GM12878 (cell line): ENCODE results near the gene OS9. TPM values are rescaled to one million over a fixed set of nuclear protein-coding genes. Genes with fewer than 3 reads are reported as not detected.

Experiments used
- CBX3 ChIP-seq: fragments of 200-600 bp; sonication (generic); IDR thresholded peaks from 2 replicates; pipeline ENCODE4 v1.6.1; 2016; ENCODE audit warnings: low read depth, borderline replicate concordance
- CEBPB ChIP-seq, 2 experiments: fragments of 150-350 bp in 1 of 2; IDR thresholded peaks; 2 replicates each; pipeline ENCODE4 v1.6.1; 2012 to 2014; ENCODE audit warnings: low read depth in 2 of 2, low read length in 2 of 2, borderline replicate concordance in 1 of 2, inconsistent platforms in 1 of 2
- CHD2 ChIP-seq: IDR thresholded peaks from 2 replicates; pipeline ENCODE4 v1.6.1; 2011; ENCODE audit warnings: low read depth, low read length, improper control_type of control experiment, borderline replicate concordance
- CREM ChIP-seq: IDR thresholded peaks from 2 replicates; pipeline ENCODE4 v1.6.1; 2014; ENCODE audit warnings: antibody characterized with exemption, low read depth
- HDAC2 ChIP-seq: fragments of 200-600 bp; sonication (generic); IDR thresholded peaks from 2 replicates; pipeline ENCODE4 v1.6.1; 2017
- IRF4 ChIP-seq: IDR thresholded peaks from 2 replicates; pipeline ENCODE4 v1.6.1; 2011; ENCODE audit warnings: low read depth, low read length
- NBN ChIP-seq: fragments of 450-650 bp; IDR thresholded peaks from 2 replicates; pipeline ENCODE4 v1.6.1; 2016
- NFYA ChIP-seq: IDR thresholded peaks from 2 replicates; pipeline ENCODE4 v1.6.1; 2011; ENCODE audit warnings: low read depth, mild to moderate bottlenecking, low read length, improper control_type of control experiment, borderline replicate concordance
- NRF1 ChIP-seq: conservative IDR thresholded peaks from 2 replicates; pipeline ENCODE4 v1.6.1; 2011; ENCODE audit warnings: mild to moderate bottlenecking, low read depth, low read length, improper control_type of control experiment
- RELB ChIP-seq: fragments of 450-650 bp; IDR thresholded peaks from 2 replicates; pipeline ENCODE4 v1.6.1; 2017; ENCODE audit warnings: low read depth, mild to moderate bottlenecking, moderate library complexity
- SMAD5 ChIP-seq: IDR thresholded peaks from 2 replicates; pipeline ENCODE4 v1.6.1; 2016; ENCODE audit warnings: antibody characterized with exemption, low read depth
- TAF1 ChIP-seq: IDR thresholded peaks from 2 replicates; pipeline ENCODE4 v1.6.1; 2011; ENCODE audit warnings: mild to moderate bottlenecking, low read depth, low read length, borderline replicate concordance
- TCF12 ChIP-seq: IDR thresholded peaks from 2 replicates; pipeline ENCODE4 v1.6.1; 2011; ENCODE audit warnings: low read depth, mild to moderate bottlenecking, low read length
- YBX1 ChIP-seq: fragments of 450-650 bp; IDR thresholded peaks from 2 replicates; pipeline ENCODE4 v1.6.1; 2016; ENCODE audit warnings: antibody characterized with exemption
- polyA plus RNA-seq, 11 experiments: library from polyadenylated mRNA; depleted of rRNA in 4 of 11; unstranded in 6 of 11; stranded (reverse) in 5 of 11; fragments of >200 nt; fragmentation: Nextera tagmentation in 4 of 11; fragmentation: Illumina TruSeq in 1 of 11; extraction: Ambion mirVana in 4 of 11; extraction: Trizol in 1 of 11; gene quantifications; 1 replicate in 1 of 11; 2 replicates in 10 of 11; pipeline versions ENCODE4 v1.2.1 to v1.2.3, GENCODE V29; 2011 to 2016; ENCODE audit warnings: inconsistent platforms in 2 of 11, missing spikeins in 2 of 11, low read depth in 1 of 11
- total RNA-seq, 4 experiments: library from RNA; depleted of rRNA in 3 of 4; stranded (reverse); fragments of >200 nt in 3 of 4; fragmentation: Illumina TruSeq in 1 of 4; extraction: Trizol in 1 of 4; gene quantifications; 2 replicates each; pipeline versions ENCODE4 v1.2.1 to v1.2.3, GENCODE V29; 2013 to 2021
- TF ChIP-seq, protein P1 (sequence below): IDR thresholded peaks from 2 replicates; pipeline ENCODE4 v1.6.1; 2011; ENCODE audit warnings: borderline replicate concordance, low read depth, mild to moderate bottlenecking, moderate library complexity, mixed read lengths, low read length; ENCODE audit not compliant: insufficient read depth; ENCODE audit errors: extremely low read length
- TF ChIP-seq, protein P2 (sequence below): fragments of 450-650 bp; formaldehyde crosslinking; IDR thresholded peaks from 2 replicates; pipeline ENCODE4 v1.4.0; 2022; ENCODE audit warnings: mild to moderate bottlenecking, moderate library complexity
- TF ChIP-seq, protein P3 (sequence below), 3 experiments: IDR thresholded peaks in 2 of 3; conservative IDR thresholded peaks in 1 of 3; 2 replicates each; pipeline ENCODE4 v1.5.1; 2011; ENCODE audit warnings: low read depth in 3 of 3, low read length in 3 of 3, mild to moderate bottlenecking in 3 of 3, control low read depth in 2 of 3, moderate library complexity in 2 of 3, inconsistent platforms in 1 of 3, mixed read lengths in 1 of 3; ENCODE audit not compliant: control insufficient read depth in 2 of 3, insufficient read depth in 1 of 3; ENCODE audit errors: extremely low read depth in 1 of 3
- TF ChIP-seq, protein P4 (sequence below): fragments of 450-650 bp; IDR thresholded peaks from 2 replicates; pipeline ENCODE4 v1.6.1; 2016; ENCODE audit warnings: mild to moderate bottlenecking

Gene OS9
- total and polyA plus RNA-seq, 10 of the 15 experiments (the other 5 are each of a cell fraction or from before 2014, with no cell fraction given), result 5.2 to 106 (median 79.1) TPM

DNA sequence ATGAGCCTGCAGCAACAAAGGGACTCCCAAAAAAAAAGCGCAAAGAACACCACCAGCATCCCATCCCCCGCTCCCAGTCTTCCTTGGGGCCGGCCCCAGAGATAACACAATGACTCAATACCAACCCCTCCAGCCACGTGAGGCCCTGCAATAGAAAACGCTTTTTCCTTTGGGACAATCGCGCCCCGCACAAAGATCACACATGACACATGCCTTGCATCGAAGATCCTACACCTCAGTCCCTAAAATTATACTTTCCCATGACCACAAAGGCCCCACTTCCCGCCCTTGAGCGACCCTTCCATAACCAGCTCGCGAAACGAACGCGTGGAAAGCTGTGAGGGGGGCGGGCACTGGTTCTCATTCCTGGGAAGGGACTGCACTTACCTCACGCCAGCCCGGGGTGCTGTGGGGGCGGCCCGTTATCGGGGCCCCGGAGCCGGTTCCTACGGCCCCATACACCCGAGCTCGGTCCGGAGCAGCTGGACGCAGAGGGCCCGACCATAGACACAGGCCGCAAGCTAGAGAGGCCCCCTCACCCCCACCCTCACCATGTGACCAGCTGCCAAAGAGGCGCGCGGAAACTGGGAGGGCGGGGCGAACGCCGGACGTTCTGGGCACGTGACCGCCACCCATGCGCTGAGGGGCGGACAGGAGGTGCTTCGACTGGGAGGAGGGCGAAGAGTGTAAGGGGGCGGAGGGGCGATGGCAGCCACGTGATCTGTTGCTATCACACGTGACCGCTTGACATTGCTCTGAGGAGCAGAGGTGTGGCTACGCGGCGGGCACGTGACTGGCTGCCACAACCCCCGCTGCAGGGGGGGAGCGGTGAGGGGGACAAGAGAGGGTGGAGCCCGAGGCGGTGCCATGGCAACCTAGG, 58.1 kb downstream of the OS9 start, which contains the start of gene CDK4 (continued):
- TF ChIP-seq, protein P1, sequence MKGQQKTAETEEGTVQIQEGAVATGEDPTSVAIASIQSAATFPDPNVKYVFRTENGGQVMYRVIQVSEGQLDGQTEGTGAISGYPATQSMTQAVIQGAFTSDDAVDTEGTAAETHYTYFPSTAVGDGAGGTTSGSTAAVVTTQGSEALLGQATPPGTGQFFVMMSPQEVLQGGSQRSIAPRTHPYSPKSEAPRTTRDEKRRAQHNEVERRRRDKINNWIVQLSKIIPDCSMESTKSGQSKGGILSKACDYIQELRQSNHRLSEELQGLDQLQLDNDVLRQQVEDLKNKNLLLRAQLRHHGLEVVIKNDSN, result peak; percentile 99
- TF ChIP-seq TCF12 (peak; percentile 14; the same call in 1 of the 2 replicates), TAF1 (peak; percentile 77), CBX3 (no peak), HDAC2 (0 out of 2 replicates have a peak, but pooled peaks have one; percentile 53), NRF1 (peak; percentile 31; the same call in 1 of the 2 replicates), YBX1 (no peak), NFYA (no peak), SMAD5 (peak; percentile 66), NBN (peak; percentile 79; the same call in 1 of the 2 replicates), IRF4 (0 out of 2 replicates have a peak, but pooled peaks have one; percentile 28), CREM (peak; percentile 84), RELB (peak; percentile 68), CHD2 (peak; percentile 49; the same call in 1 of the 2 replicates), CEBPB (IDR thresholded peaks at IDR 0.05; ENCODE audit: borderline replicate concordance in 1 of 2, low read depth in 2 of 2, low read length in 2 of 2) (no peak)
- TF ChIP-seq, protein P2, sequence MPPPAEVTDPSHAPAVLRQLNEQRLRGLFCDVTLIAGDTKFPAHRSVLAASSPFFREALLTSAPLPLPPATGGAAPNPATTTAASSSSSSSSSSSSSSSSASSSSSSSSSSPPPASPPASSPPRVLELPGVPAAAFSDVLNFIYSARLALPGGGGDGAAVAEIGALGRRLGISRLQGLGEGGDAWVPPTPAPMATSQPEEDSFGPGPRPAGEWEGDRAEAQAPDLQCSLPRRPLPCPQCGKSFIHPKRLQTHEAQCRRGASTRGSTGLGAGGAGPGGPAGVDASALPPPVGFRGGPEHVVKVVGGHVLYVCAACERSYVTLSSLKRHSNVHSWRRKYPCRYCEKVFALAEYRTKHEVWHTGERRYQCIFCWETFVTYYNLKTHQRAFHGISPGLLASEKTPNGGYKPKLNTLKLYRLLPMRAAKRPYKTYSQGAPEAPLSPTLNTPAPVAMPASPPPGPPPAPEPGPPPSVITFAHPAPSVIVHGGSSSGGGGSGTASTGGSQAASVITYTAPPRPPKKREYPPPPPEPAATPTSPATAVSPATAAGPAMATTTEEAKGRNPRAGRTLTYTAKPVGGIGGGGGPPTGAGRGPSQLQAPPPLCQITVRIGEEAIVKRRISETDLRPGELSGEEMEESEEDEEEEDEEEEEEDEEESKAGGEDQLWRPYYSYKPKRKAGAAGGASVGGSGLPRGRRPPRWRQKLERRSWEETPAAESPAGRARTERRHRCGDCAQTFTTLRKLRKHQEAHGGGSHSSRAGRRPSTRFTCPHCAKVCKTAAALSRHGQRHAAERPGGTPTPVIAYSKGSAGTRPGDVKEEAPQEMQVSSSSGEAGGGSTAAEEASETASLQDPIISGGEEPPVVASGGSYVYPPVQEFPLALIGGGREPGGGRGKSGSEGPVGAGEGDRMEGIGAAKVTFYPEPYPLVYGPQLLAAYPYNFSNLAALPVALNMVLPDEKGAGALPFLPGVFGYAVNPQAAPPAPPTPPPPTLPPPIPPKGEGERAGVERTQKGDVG, result no peak
- TF ChIP-seq, protein P3, sequence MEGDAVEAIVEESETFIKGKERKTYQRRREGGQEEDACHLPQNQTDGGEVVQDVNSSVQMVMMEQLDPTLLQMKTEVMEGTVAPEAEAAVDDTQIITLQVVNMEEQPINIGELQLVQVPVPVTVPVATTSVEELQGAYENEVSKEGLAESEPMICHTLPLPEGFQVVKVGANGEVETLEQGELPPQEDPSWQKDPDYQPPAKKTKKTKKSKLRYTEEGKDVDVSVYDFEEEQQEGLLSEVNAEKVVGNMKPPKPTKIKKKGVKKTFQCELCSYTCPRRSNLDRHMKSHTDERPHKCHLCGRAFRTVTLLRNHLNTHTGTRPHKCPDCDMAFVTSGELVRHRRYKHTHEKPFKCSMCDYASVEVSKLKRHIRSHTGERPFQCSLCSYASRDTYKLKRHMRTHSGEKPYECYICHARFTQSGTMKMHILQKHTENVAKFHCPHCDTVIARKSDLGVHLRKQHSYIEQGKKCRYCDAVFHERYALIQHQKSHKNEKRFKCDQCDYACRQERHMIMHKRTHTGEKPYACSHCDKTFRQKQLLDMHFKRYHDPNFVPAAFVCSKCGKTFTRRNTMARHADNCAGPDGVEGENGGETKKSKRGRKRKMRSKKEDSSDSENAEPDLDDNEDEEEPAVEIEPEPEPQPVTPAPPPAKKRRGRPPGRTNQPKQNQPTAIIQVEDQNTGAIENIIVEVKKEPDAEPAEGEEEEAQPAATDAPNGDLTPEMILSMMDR (IDR thresholded peaks at IDR 0.05 in 2 of 3, conservative IDR thresholded peaks at IDR 0.05 in 1 of 3; ENCODE audit: control insufficient read depth in 2 of 3, extremely low read depth in 1 of 3, insufficient read depth in 1 of 3, low read depth in 3 of 3, low read length in 3 of 3), result no peak
- TF ChIP-seq, protein P4, sequence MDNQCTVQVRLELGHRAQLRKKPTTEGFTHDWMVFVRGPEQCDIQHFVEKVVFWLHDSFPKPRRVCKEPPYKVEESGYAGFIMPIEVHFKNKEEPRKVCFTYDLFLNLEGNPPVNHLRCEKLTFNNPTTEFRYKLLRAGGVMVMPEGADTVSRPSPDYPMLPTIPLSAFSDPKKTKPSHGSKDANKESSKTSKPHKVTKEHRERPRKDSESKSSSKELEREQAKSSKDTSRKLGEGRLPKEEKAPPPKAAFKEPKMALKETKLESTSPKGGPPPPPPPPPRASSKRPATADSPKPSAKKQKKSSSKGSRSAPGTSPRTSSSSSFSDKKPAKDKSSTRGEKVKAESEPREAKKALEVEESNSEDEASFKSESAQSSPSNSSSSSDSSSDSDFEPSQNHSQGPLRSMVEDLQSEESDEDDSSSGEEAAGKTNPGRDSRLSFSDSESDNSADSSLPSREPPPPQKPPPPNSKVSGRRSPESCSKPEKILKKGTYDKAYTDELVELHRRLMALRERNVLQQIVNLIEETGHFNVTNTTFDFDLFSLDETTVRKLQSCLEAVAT, result peak; percentile 51; the same call in 1 of the 2 replicates
